ENCODE measurements around the gene TXNIP.
A peak's percentile ranks its signal among the peaks of the same experiment; 100 is the strongest.

TXNIP gene

DNA sequence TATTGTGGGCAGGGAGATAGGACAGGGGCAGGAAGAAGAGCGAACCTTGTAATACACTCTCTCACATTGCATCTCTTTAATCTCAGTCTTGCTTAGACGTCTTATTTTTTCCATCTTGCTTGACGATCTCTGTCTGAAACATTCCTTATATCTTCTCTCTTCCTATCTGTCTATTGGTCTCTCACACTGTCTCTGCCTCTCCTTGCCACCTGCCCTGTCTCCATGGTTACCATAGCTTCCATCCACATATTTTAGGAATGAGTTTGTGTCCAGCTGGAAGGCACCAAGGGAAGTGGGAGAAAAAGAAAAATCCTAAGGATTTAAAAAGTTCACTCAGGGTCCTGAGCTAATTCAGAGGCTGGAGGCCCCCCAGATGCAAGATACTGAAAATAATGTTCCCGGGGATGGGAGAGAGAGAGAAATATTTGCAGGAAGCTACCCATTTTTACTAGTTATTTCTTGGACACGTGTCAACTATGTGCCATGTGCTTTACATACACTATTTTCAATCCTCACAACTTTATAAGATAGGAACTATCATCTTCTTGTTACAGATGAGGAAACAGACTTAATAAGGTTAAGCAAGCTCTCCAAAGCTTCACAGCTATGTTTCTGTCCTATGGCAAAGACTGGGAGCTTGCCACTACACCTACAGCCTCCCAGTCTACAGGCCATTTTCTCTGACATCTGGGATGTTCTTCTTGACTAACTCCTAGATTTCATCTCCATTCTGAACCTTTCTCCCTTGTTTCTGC, 32.9 kb downstream of the TXNIP start:
- DNase-seq (ENCODE audit: low read depth in 1 of 2, low spot score in 1 of 2) = no peak

DNA sequence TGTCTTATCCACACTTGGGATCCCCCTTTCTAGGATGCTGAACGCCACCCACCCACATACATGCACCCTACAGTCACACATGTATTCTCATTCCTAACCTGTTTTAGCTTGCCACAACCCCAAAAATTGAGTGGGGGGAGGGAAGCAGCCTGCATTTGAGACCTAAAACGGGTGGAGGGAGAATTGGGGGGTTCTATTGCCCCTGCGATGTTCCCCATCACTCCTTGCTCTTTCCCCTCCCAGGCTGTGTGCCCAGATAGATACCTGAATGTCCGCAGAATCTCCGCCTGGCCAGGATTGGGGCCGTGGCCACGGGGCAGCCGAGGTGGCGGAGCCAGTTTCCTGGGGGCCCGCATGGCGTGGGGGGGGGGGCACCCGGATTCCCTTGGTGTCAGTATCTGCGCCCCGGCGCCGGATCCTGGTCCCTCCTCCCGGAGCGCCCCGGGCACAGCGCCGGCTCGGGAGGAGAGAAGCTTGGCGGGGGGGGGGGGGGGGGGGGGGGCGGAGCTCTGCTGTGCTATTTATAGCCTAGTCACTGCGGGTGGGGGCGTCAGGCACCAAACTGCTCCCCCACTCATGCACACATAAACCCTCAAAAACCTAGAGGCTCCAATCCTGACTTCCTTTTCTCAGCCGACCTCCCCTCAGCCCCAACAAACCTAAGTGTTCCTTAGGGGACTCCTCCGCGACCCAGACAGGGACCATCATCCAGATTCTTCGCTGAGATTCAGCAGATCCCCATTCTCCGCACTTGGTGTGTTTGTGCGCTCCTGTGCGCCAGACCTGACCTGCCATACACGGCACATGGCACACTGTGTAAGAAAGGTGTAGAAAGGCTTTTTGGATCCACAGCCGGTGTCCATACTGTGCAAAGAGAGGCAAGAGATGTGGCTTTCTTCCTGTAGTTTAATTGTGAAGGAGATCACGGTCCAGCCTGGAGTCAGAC, 33.9 kb downstream of the TXNIP start:
- no peak for DNase-seq (ENCODE audit: low read depth in 1 of 2, low spot score in 1 of 2)

DNA sequence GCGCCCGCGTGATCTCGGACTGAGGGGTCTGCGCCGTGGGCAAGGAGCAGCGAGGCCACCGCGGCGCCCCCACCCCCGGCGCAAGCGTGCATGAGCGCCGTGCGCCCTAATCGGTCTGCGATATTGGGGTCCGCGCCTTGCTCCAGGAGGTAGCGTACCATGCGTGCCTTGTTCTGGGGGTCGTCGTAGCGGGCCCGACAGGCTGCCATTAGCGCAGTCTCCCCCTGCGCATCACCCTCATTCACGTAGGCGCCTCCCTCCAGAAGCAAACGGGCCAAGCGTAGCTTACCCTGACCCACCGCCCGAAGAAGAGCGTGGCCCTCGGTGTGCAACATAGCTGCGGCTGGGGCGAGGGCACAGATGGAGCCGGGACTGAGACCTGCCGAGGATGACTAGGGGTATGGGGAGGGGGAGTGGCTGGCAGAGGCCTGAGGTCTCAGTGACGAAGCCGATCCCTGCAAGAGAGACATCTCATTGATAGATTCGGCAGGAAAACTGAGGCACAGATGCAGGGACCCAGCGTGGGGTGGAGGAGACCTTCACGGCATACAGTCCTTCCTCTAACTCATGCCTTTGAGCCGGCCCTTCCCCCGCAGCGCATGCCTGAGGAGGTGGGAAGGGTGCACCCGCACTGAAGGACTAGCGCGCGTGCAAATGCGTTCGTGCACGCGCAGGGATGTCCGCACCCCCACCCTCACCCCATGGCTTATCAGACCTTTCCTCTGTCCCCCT, 34.8 kb downstream of the TXNIP start:
- DNase-seq (ENCODE audit: low read depth in 1 of 2, low spot score in 1 of 2) = peak; percentile 25 to 60

DNA sequence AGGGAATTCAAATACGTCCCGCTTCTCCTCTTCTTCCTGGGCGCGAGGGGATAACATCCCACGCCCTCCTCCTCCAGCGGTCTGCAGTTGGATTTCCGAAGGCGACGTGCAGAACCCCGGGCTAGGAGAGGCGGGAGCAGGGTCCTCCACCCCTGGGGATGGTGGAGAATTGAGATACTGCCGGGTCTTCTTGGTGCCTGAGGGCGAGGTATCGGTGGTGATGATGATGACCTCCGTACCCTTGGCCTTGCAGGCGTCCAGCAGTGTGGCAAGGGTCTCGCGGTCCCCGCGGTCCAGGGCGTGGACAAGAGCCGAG, 35.3 kb downstream of the TXNIP start:
- no peak for DNase-seq (ENCODE audit: low read depth in 1 of 2, low spot score in 1 of 2)

DNA sequence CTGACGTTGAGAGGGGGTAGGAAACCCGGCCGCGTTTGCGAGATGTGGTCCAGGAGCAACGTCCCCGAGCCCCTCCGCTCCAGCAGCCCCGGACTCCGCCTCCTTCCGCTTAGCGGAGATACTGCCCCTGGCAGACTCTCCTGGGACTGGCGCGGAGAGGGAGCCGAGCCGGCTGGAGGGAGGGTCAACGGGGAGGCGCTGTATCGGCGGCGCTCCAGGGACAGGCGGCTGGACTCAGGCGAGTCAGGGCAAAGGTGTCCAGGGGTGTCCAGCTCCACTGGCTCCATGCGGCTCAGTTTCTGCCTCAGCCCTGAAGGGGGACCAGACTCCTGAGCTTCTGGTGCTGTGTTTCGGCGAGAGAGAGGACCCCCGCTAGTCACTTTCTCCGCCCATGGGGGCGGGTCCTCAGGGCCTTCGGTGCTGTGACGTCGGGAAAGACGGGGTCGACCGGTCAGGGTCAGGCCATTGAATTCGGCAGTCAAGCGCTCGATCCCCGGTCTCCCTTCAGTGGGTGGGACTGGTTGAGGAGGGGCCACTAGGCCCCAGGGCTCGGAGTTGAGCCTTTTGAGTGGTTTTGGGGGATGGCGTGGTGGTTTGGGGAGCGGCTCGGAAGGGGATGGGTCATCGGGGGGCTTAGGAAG, 35.8 kb downstream of the TXNIP start:
- DNase-seq (ENCODE audit: low read depth in 1 of 2, low spot score in 1 of 2) = no peak

DNA sequence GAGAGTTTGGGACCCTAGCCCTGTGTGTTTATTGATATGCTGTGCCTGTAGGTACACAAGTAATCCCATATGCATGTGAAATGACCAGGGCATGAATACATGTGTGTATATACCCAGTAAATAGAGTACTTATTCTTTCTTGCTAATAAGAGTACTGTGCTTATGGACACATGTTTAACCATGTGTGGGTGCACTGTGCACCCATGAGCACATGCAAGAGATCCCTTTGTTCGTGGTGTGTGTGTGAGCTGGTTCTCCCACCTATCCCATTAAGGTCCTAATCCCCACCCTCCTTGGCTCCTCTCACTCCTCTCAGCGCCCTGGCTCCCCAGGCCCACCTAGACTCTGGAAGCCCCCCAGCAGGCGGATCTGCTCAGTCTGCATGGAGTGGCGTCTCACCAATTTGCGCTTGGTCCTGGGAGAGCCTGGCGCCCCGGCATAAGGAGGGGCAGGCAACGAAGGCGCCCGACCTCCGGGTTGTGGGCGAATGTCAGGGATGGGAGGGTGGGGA, 36.4 kb downstream of the TXNIP start:
- no peak for DNase-seq (ENCODE audit: low read depth in 1 of 2, low spot score in 1 of 2)

DNA sequence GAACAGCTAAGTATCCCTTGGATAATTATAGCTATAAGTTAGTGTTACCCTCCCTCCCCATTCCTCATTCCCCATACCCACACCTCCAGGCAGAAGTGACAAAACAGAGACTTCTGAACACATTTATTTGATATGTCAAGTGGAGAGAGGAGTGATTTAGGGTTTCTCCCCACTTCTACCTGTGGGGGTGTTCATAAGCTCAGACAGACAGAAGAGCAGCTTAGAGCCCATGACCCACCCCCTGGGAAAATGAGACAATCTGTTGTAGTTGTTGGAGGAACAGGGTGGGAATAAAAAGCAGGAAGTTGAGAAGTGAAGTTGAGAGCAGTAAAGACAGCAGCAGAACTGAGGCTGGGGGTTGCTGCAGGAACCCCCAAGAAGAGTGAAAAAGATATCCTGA, 37.0 kb downstream of the TXNIP start:
- no peak for DNase-seq (ENCODE audit: low read depth in 1 of 2, low spot score in 1 of 2)

DNA sequence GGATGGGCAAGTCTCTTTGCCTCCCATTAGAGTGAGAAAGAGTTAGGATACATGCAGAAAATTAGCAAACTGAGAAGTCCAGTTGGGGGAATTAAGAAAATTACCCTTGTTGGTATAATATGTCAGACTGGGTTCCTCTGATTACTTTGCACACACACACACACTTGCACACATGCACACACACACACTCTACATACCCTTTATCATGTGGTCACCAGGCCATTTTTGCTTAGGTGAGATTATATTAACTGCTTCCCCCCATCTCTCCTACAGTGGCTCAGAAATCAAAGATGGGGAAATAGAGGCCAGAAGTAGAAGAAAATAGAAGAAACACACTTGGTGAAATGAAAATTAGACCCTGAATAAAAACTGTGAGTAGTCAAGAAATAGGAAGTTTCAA, 37.6 kb downstream of the TXNIP start:
- DNase-seq (ENCODE audit: low read depth in 1 of 2, low spot score in 1 of 2) = no peak

DNA sequence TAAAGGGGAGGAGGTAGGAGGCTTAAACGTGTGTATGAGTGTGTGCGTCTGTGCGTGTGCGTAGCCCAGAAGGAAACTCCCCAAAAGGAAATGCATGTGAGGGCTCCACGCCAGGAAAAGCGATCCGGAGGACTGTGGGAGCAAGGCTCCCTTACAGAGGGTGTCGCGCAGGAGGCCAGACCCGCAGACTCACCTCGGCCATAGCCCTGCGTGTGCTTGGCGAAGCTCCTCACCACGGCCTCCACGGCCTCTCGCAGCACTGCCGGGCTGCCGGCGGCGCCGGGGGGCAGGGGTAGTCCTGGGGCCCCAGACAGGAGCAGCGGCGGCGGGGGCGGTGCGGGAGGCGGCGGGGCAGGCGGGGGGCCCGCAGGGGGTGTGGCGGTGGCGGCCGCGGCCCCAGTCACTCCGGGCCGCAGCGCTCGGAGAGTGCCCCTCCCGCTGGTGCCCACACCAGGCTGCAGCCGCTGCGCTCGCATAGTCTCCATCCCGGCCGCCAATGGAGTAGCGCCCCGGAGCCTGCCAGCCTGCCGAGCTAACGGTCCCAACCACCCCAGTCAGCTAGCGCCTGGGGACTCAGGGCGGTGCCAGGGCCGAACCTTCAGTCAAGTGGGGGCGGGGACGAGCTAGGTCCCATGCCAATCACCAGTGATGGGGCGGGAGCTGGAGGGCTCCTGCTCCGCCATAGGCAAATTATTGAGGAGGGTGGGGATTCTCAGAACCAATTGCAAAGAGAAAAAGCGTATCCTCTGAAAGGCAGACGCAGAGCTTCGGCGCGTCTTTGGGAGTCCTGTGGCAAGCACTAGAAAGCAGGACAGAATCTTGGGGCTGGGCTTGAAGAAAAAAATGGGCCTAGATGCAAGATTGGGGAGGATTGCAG, 38.7 kb downstream of the TXNIP start, which contains the start of gene LIX1L:
TSS of gene LIX1L (minus strand) at position 575 of the 877 bp plus-strand sequence. CDS start at position 485, 90 bp downstream.
- peak; percentile 82 to 92 for DNase-seq (ENCODE audit: low read depth in 1 of 2, low spot score in 1 of 2)

DNA sequence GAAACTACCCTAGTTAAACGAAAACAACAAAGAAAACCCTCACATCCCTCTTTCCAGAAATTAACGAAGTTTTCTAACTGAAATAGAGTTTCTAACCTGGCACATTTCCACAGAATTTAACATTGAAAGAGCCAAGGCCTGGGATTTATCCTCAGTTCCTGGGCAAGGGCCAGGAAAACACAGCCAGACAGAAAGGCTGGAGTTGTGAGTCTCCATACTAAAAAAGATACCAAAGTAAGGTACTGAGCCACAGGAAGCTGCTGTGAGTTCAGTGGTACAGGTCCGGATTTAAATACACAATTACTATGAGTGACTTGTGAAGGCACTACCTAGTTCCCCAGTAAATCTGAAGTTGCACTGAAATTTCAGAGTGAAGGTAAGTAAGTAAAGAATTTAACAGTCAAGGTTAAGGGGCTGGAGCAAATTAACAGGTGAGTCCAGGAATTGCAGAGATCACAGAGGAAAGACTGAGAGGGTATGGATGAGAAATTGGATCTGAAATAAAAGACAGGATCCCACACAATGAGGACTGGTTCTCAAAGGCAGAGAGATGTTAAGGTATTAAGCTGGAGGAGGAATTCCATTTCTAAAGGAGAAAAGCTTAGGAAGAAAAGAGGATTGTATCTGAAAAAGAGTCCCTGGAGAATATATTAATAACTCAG, 39.5 kb downstream of the TXNIP start:
- no peak for DNase-seq (ENCODE audit: low read depth in 1 of 2, low spot score in 1 of 2)

DNA sequence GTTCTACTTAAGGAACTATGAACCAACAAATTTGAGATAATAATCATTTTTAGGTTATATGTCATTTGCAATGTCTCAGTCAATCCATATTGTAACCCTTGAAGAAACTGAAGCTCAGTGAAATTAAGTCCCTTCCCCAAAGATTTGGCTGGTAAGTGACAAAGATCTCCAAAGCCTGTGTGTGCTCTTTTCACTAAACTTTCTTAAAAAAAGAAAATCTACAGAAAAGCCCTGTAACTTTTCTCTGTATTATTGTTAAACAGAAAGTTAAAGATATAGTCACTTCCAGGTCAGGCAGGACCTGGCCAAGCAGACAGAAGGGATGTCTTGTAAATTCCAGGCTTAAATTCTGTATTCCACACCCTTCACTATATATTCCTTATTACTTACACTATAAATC, 40.0 kb downstream of the TXNIP start:
- no peak for DNase-seq (ENCODE audit: low read depth in 1 of 2, low spot score in 1 of 2)

DNA sequence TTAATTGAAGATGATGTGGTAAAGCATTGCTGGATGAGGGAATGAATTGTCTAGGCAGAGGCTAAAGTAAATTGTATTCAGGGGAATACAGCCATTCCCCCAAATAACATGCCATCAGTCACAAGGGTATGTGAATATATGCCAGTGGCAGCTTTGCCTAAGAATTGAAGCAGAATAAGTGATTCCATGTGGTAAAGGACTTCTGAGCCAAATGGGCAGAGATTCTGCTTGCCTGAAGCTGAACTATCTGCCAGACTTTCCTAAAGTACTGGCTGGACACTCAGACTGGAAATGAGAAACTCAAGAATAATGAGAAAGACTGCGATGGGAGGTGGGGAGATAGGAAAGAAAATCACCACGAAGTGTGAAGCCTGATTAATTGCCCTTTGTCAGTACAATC, 40.9 kb downstream of the TXNIP start:
- DNase-seq (ENCODE audit: low read depth in 1 of 2, low spot score in 1 of 2) = no peak

DNA sequence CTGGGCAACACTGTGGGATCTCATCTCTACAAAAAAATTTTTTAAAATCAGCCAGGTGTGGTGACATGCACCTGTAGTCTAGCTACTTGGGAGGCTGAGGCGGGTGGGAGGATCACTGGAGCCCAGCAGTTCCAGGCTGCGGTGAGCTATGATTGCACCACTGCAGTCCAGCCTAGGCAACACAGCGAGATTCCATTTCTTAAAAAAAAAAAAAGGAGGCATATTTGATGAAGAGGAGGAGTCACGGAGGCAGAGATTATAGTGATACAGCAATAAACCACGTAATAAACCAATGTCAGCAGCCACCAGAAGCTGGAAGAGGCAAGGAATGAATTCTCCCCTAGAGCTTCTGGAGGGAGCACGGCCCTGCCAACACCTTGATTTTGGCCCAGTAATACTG, 42.5 kb downstream of the TXNIP start:
- DNase-seq (ENCODE audit: low read depth in 1 of 2, low spot score in 1 of 2) = no peak

DNA sequence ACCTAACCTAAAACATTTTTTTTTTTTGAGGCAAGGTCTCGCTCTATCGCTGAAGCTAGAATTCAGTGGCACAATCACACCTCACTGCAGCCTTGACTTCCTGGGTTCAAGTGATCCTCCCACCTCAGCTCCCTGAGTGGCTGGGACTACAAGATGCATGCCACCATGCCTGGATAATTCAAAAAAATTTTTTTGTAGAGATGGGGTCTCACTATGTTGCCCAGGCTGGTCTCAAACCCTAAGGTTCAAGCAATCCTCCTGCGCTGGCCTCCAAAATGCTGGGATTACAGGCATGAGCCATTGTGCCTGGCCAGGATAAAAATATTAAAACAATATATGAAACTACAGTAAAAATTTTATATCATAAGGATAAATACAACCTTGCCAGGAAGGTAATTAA, 43.5 kb downstream of the TXNIP start:
- DNase-seq (ENCODE audit: low read depth in 1 of 2, low spot score in 1 of 2) = no peak

DNA sequence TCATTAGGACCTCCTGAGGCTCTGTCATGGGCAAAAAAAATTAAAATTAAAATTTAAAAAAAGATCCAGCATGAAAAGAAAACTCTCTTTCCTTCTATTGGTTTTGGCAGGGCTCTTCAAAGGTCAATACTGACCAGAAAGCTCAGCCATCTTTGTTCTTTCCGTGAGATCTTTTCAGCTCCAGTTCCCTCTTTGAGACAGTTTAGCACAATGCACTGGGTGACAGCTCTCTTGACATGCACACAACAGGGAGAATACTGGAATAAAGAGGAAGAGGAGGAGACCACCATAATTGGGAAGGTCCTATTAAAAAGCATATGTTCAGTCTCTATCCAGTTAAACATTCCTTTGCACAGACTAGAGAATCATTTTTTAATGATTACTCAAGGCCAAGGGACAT, 44.9 kb downstream of the TXNIP start:
- no peak for DNase-seq (ENCODE audit: low read depth in 1 of 2, low spot score in 1 of 2)

DNA sequence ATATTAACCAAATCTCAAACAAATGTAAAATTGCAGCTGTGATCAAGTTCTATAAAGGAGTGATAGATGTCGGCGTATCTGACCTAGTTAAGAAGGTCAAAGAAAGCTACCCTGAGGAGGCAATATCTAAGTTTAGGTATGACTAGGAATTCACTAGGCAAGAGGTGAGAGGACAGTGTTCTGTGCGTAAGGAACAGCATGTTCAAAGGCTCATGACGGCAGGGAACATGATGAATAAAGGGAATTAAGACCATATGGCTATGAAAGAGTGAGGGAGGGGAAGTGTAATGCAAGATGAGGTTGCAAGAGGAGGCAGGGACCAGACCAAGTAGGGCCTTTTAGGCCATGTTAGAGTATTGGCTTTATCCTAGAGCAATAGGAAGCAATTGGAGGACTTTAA, 47.2 kb downstream of the TXNIP start:
- DNase-seq (ENCODE audit: low read depth in 1 of 2, low spot score in 1 of 2) = no peak

DNA sequence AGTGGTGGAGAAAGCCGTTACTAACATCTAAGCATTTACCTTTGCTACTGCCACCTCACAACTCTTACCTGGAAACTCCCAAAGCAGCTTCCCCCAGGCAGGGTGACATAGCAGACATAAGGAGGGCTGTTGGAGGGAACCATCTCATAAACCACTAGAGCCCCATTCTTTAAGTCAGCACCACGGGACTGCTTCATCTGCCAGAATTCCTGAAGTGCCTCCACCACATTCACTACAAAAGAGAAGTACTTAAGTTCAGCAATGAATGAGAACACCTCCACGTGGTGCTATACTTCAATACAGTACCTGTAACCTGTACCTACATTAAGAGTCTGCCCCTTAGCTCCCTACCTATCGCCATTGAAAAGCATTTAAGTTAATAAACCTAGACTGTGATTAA, 48.8 kb downstream of the TXNIP start:
- no peak for DNase-seq (ENCODE audit: low read depth in 1 of 2, low spot score in 1 of 2)

DNA sequence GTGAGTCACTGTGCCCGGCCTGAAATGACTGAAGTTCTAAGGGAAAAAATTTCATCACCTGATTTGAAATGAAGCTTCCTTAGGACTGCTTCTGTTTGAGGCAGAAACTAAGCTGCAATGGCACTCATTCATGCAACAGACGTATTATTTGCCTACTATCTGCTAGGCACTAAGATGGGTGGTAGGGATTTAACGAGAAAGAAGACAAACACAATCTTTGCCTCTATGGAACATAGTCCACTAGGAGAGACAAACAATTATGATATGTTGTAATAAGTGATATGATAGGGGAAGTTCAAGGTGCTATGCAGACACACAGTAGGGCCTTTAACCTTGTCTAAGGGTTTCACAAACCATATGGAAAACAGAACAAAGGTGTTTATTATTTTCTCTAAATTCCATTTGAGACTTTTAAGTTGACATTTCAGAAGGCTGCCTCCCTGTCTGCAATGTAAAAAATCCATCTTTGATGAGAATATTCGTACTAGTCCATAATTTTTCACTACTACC, 49.8 kb downstream of the TXNIP start:
- DNase-seq (ENCODE audit: low read depth in 1 of 2, low spot score in 1 of 2) = no peak

DNA sequence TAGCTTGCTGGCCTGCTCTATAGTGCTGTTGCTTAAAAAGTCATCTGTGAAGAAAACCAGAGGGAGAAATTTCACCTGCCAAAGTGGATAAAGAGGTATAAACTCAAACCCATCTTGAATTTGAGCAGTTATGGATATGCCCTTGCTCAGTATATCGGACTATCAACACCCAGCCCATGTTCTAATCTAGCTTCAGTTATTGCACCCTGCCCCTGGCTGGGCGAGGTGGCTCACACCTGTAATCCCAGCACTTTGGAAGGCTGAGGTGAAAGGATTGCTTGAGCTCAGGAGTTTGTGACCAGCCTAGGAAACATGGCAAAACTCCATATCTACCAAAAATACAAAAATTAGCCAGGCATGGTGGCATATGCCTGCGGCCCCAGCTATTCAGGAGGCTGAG, 51.8 kb downstream of the TXNIP start:
- no peak for DNase-seq (ENCODE audit: low read depth in 1 of 2, low spot score in 1 of 2)
